GM12872 (cell line): ENCODE measurements around the gene TXN2.

Source experiments
- CTCF ChIP-seq: IDR thresholded peaks from 3 replicates; pipeline ENCODE4 v1.5.1; 2011; ENCODE audit warnings: low read depth, mild to moderate bottlenecking, low read length, moderate library complexity; ENCODE audit not compliant: insufficient read depth

TXN2 gene

GRCh38 chr22:36467042-36467810 is 14.2 kb downstream of the TXN2 start:
- no peak for TF ChIP-seq CTCF

- TF ChIP-seq CTCF = no peak
Measured at GRCh38 chr22:36466258-36466657, 15.2 kb downstream of the TXN2 start.

GRCh38 chr22:36465232-36466021 is 16.0 kb downstream of the TXN2 start:
- no peak for TF ChIP-seq CTCF

GRCh38 chr22:36464715-36465231 is 16.7 kb downstream of the TXN2 start:
- TF ChIP-seq CTCF = no peak

GRCh38 chr22:36463783-36464184 is 17.7 kb downstream of the TXN2 start:
- TF ChIP-seq CTCF = no peak

GRCh38 chr22:36461665-36462649 is 19.5 kb downstream of the TXN2 start:
- TF ChIP-seq CTCF = no peak
